HEK293 (cell line): ENCODE data around the gene IL1RAPL1.

ENCODE experiments used
- BCL11A ChIP-seq: fragments of 450-650 bp; formaldehyde crosslinking; IDR thresholded peaks from 2 replicates; pipeline ENCODE4 v1.5.1; 2016; ENCODE audit warnings: low read depth, missing biosample characterization, missing genetic modification characterization
- CTCF ChIP-seq: fragments of 450-650 bp; formaldehyde crosslinking; IDR thresholded peaks from 2 replicates; pipeline ENCODE4 v1.5.1; 2016; ENCODE audit warnings: missing biosample characterization, missing genetic modification characterization
- ELK4 ChIP-seq: IDR thresholded peaks from 2 replicates; pipeline ENCODE4 v1.6.1; 2011; ENCODE audit warnings: mild to moderate bottlenecking, low read depth, low read length, borderline replicate concordance
- PRDM10 ChIP-seq: fragments of 450-650 bp; formaldehyde crosslinking; IDR thresholded peaks from 2 replicates; pipeline ENCODE4 v1.5.1; 2016; ENCODE audit warnings: missing biosample characterization, missing genetic modification characterization
- REST ChIP-seq: fragments of 450-650 bp; formaldehyde crosslinking; IDR thresholded peaks from 2 replicates; pipeline ENCODE4 v1.5.1; 2016; ENCODE audit warnings: missing biosample characterization, missing genetic modification characterization
- SP3 ChIP-seq: fragments of 450-650 bp; formaldehyde crosslinking; IDR thresholded peaks from 2 replicates; pipeline ENCODE4 v1.5.1; 2016; ENCODE audit warnings: missing biosample characterization, missing genetic modification characterization
- YY2 ChIP-seq: fragments of 450-650 bp; formaldehyde crosslinking; IDR thresholded peaks from 2 replicates; pipeline ENCODE4 v1.5.1; 2016; ENCODE audit warnings: missing biosample characterization, missing genetic modification characterization
- ZBTB26 ChIP-seq: fragments of 450-650 bp; formaldehyde crosslinking; optimal IDR thresholded peaks from 2 replicates; pipeline ENCODE3; 2016; ENCODE audit warnings: missing biosample characterization, mild to moderate bottlenecking, missing genetic modification characterization
- ZNF138 ChIP-seq: fragments of 450-650 bp; formaldehyde crosslinking; IDR thresholded peaks from 2 replicates; pipeline ENCODE4 v1.5.1; 2016; ENCODE audit warnings: missing biosample characterization, missing genetic modification characterization, borderline replicate concordance
- ZNF2 ChIP-seq: fragments of 450-650 bp; formaldehyde crosslinking; IDR thresholded peaks from 2 replicates; pipeline ENCODE4 v1.5.1; 2016; ENCODE audit warnings: missing biosample characterization, missing genetic modification characterization
- ZNF366 ChIP-seq: fragments of 450-650 bp; formaldehyde crosslinking; conservative IDR thresholded peaks from 2 replicates; pipeline ENCODE4 v1.5.1; 2016; ENCODE audit warnings: missing biosample characterization, missing genetic modification characterization
- ZNF37A ChIP-seq: fragments of 450-650 bp; IDR thresholded peaks from 2 replicates; pipeline ENCODE4 v1.5.1; 2018; ENCODE audit warnings: missing biosample characterization, missing genetic modification characterization
- ZSCAN18 ChIP-seq: fragments of 450-650 bp; formaldehyde crosslinking; IDR thresholded peaks from 2 replicates; pipeline ENCODE4 v1.5.1; 2016; ENCODE audit warnings: missing biosample characterization, missing genetic modification characterization

- TF ChIP-seq CTCF (tag by site-specific recombination) (no peak), YY2 (tag by site-specific recombination) (no peak), REST (no peak), ZNF37A (tag by site-specific recombination) (no peak), ZNF366 (no peak), ZNF2 (tag by site-specific recombination) (no peak), BCL11A (tag by site-specific recombination) (no peak), PRDM10 (tag by site-specific recombination) (no peak), ZNF138 (tag by site-specific recombination) (no peak), ZSCAN18 (tag by site-specific recombination) (no peak), ELK4 (no peak), SP3 (tag by site-specific recombination) (no peak), ZBTB26 (no peak)
Observed at GRCh38 chrX:29775890-29776289, 1188.6 kb downstream of the IL1RAPL1 start.
